ENCODE measurements around the gene KCNAB1.

Gene KCNAB1

GRCh38 chr3:156497326-156497725, 376.9 kb downstream of the KCNAB1 start:
- no peak overlapping the region for H3K9ac ChIP-seq
- H3K27ac ChIP-seq = no peak overlapping the region
- no peaks in the 10 kb centered on the region for H3K27me3 ChIP-seq (ENCODE audit: control insufficient read depth, insufficient read depth, low read length)
- no peak overlapping the region for H2AFZ ChIP-seq
- no peak overlapping the region for H3K4me3 ChIP-seq (ENCODE audit: low read depth, low read length)
- H3K4me2 ChIP-seq (ENCODE audit: low read length) = no peak overlapping the region
- H3K79me2 ChIP-seq = no peaks in the 10 kb centered on the region
- H3K4me1 ChIP-seq = no peaks in the 10 kb centered on the region
- TF ChIP-seq CTCF (IDR thresholded peaks at IDR 0.05) = no peak
- no peaks in the 10 kb centered on the region for H3K9me3 ChIP-seq (ENCODE audit: control insufficient read depth, low read length)
- no peaks in the 10 kb centered on the region for H3K36me3 ChIP-seq (ENCODE audit: control insufficient read depth, insufficient read depth, low read length)

- Histone ChIP-seq H3K27ac (no peak overlapping the region), H3K79me2 (no peaks in the 10 kb centered on the region), H3K4me3 (ENCODE audit: low read depth, low read length) (no peak overlapping the region), H3K4me1 (no peaks in the 10 kb centered on the region), H3K27me3 (ENCODE audit: control insufficient read depth, insufficient read depth, low read length) (no peaks in the 10 kb centered on the region), H3K36me3 (ENCODE audit: control insufficient read depth, insufficient read depth, low read length) (no peaks in the 10 kb centered on the region), H3K4me2 (ENCODE audit: low read length) (no peak overlapping the region), H3K9me3 (ENCODE audit: control insufficient read depth, low read length) (no peaks in the 10 kb centered on the region), H2AFZ (no peak overlapping the region), H3K9ac (no peak overlapping the region)
- TF ChIP-seq CTCF (IDR thresholded peaks at IDR 0.05) = no peak
Measured at GRCh38 chr3:156498307-156498706, 377.9 kb downstream of the KCNAB1 start.

GRCh38 chr3:156507285-156507684, 386.9 kb downstream of the KCNAB1 start:
- no peaks in the 10 kb centered on the region for H3K27me3 ChIP-seq (ENCODE audit: control insufficient read depth, insufficient read depth, low read length)
- H2AFZ ChIP-seq = no peak overlapping the region
- no peak for TF ChIP-seq CTCF (IDR thresholded peaks at IDR 0.05)
- no peaks in the 10 kb centered on the region for H3K79me2 ChIP-seq
- no peak overlapping the region for H3K4me3 ChIP-seq (ENCODE audit: low read depth, low read length)
- H3K36me3 ChIP-seq (ENCODE audit: control insufficient read depth, insufficient read depth, low read length) = no peaks in the 10 kb centered on the region
- H3K4me2 ChIP-seq (ENCODE audit: low read length) = no peak overlapping the region
- peaks cover 5% of the 10 kb centered on the region for H3K9me3 ChIP-seq (ENCODE audit: control insufficient read depth, low read length)
- H3K9ac ChIP-seq = no peak overlapping the region
- no peak overlapping the region for H3K27ac ChIP-seq
- no peaks in the 10 kb centered on the region for H3K4me1 ChIP-seq

DNA sequence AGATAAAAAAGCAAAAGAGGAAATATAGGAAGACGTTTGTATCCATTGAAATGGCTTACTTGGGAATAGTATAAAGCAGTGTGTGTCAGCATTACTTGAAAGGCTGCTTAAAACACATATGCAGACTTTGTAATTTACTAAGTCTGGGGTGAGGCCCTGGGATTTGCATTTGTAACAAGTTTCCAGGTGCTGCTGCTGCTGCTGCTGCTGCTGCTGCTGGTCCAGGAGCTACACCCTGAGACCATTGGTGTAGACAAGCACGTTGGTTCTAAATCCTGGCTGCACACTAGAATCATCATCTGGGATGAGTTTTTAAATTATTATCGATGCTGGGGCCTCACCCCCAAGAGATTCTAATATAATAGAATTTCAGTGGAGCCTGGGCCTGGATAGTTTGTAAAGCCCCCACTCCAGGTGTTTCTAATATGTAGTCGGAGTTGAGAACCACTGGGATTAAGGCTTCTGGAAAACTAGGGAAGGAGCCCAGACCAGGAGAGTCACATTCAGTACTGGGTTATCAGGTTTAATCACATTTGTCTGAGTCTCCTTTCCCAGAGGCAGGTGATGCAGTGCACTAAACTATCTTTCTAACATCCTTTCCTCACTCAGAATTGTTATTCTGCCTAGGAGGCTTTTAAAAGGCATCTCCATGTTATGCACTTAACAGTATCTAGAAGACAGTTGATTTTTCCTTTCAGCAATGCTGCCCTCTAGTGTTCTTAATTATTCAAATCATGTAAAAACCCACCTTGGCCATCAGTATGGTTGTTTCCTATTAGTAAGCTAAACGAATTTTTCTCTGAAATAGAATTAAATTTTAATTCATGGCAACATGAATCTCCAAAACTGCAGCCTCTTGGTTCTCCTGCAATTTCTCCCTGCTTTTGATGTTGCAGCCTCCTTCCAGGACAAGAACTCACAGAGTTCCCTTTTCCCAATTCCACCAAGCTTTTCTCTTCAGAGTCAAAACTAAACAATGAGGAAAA, 389.1 kb downstream of the KCNAB1 start:
- Histone ChIP-seq H3K27ac (no peak overlapping the region), H3K4me3 (ENCODE audit: low read depth, low read length) (no peak overlapping the region), H3K27me3 (ENCODE audit: control insufficient read depth, insufficient read depth, low read length) (no peaks in the 10 kb centered on the region), H3K9ac (no peak overlapping the region), H2AFZ (no peak overlapping the region), H3K36me3 (ENCODE audit: control insufficient read depth, insufficient read depth, low read length) (no peaks in the 10 kb centered on the region), H3K4me2 (ENCODE audit: low read length) (no peak overlapping the region), H3K9me3 (ENCODE audit: control insufficient read depth, low read length) (no peaks in the 10 kb centered on the region), H3K4me1 (no peaks in the 10 kb centered on the region), H3K79me2 (no peaks in the 10 kb centered on the region)
- TF ChIP-seq CTCF (IDR thresholded peaks at IDR 0.05) = peak; percentile 63
